Activated naive CD8-positive, alpha-beta T cell (primary cell): ENCODE data around the gene RBCK1.
A peak's percentile ranks its signal among the peaks of the same experiment; 100 is the strongest.
"Not testable (repeated sequence)": the region's sequence is repeated elsewhere in the genome, so short reads cannot be mapped to it uniquely, and the experiment has no call there.

Experiments used
- H3K27ac Mint-ChIP-seq: one replicate; pipeline ENCODE4 v1.8.0; 2021; ENCODE audit warnings: mixed read lengths
- H3K27me3 Mint-ChIP-seq: one replicate; pipeline ENCODE4 v1.8.0; 2021; ENCODE audit warnings: mixed read lengths
- H3K36me3 Mint-ChIP-seq: one replicate; pipeline ENCODE4 v1.8.0; 2021; ENCODE audit warnings: mixed read lengths
- H3K4me1 Mint-ChIP-seq: one replicate; pipeline ENCODE4 v1.8.0; 2021; ENCODE audit warnings: low read depth, mixed read lengths
- H3K4me3 Mint-ChIP-seq: one replicate; pipeline ENCODE4 v1.8.0; 2021; ENCODE audit warnings: mild to moderate bottlenecking, mixed read lengths
- H3K9me3 Mint-ChIP-seq: one replicate; pipeline ENCODE4 v1.8.0; 2021; ENCODE audit warnings: low read depth, mixed read lengths

RBCK1 gene

DNA sequence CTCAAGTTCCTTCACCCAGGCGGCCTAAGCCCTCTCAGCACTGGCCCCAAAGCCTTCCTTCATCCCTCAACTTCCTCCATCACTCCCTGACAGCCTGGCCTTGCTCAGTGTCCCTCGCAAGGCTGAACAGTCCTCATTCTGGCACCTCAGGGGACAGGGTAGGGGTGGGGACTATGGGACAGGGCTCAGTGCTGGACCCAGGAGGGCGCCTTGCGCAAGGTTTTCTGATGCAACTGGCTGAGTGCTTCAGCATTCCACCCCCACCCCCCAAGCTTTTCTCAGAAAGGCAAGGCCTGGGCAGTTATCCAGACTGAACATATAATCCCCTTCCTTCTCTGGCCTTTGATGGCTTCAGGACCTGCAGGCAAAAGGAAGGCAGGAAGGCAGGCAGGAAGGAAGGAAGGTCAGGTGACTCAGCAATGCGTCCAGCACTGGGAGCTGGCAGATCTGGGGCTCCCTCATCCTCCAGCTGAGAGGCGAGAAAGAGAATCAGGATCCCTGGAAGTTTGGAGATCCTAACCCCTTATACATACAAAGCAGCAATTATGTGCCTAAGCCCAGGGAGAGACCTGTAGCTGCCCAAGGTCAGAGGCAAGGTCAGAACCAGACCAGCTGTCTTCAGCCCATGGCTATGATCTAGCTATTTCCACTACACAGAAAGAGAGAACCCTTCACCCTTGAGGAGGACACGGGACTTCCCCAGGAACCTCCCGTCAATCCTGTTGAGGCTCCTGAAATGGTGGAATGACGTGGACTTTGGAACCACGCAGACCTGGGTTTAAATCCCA, 36.1 kb upstream of the RBCK1 start:
- Mint-ChIP-seq H3K4me1 (peaks cover 6% of the 10 kb centered on the region), H3K36me3 (no peaks in the 10 kb centered on the region), H3K4me3 (no peak overlapping the region), H3K27ac (no peak overlapping the region), H3K27me3 (no peaks in the 10 kb centered on the region), H3K9me3 (no peaks in the 10 kb centered on the region)

DNA sequence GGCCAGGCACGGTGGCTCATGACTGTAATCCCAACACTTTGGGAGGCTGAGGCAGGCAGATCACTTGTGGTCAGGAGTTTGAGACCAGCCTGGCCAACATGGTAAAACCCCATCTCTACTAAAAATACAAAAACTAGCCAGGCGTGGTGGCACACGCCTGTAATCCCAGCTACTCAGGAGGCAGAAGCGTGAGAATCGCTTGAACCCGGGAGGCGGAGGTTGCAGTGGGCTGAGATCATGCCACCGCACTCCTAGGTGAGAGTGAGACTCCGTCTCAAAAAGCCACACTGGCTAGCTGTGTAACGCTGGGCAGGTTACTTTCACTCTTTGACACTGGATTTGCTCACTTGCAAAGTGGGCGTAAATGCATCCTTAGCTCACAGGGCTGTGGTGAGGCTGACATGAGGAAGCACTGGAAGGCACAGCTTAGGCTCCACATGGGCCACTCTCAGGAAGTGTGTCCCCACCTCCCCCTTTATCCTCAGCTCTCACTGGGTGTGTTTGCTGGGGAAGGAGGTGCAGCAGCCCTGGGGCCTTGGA, 35.5 kb upstream of the RBCK1 start:
- not testable (repeated sequence) for H3K27ac Mint-ChIP-seq, H3K9me3 Mint-ChIP-seq, H3K36me3 Mint-ChIP-seq, H3K4me1 Mint-ChIP-seq, H3K27me3 Mint-ChIP-seq, H3K4me3 Mint-ChIP-seq

DNA sequence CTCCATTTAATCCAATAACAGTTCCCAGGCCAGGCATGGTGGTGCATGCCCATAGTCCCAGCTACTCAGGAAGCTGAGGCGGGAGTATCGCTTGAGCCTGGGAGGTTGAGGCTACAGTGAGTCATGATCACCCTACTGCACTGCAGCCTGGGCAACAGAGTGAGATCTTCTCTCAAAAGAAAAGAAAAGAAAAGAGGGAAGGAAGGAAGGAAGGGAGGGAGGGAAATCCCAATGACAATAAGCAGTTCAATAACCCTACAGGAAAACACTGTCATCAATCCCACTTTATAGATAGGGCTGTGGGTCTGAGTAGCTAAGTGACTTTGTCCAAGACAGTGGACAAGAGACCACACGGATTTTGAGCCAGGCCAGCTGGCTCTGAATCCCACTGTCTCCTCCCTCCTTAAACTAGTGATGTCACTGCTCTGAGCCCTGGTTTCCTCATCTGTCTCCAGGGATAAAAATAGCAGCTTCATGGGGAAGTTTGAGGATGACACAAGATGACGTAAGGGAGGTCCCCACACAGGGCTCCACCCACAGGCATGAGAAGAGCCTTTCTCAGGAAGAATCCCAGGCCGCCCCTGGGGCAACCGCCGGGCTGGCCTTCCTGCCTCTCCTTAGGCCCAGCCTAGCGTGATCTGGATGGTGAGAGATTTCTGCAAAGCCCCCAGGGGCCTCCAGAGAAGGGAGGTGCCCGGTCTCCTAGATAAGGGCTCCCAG, 34.8 kb upstream of the RBCK1 start:
- Mint-ChIP-seq H3K27ac (no peak overlapping the region), H3K4me1 (peaks cover 1% of the 10 kb centered on the region), H3K4me3 (no peak overlapping the region)

DNA sequence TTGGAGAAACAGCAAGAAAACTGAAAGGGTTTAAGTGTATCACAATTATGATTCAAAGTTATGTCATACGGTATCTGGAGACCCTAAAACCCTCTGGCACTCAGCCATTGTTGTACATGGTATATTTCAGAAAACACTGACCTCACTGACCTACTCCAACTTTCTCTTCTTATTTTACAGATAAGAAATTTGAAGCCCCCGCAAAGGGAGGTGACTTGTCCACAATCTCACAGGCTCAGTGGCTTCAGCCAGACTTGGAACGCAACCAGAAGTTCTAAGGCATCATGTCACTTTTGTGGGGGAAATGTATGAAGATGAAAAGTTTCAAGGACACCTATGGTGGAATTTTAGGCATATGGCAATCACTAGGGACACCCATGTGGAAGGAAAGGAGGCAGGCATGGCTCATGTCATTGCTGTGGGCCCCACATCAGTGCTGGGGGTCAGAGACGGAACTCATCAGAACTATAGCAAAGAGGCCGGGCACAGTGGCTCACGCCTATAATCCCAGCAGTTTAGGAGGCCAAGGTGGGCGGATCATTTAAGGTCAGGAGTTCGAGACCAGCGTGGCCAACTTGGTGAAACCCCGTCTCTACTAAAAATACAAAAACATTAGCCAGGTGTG, 32.7 kb upstream of the RBCK1 start:
- Mint-ChIP-seq H3K4me3 (no peak overlapping the region), H3K36me3 (no peaks in the 10 kb centered on the region), H3K27ac (no peak overlapping the region), H3K9me3 (no peaks in the 10 kb centered on the region), H3K4me1 (peaks cover 1% of the 10 kb centered on the region), H3K27me3 (no peaks in the 10 kb centered on the region)

More for the DNA sequence above, 34.8 kb upstream of the RBCK1 start:
- no peaks in the 10 kb centered on the region for H3K36me3 Mint-ChIP-seq
- no peaks in the 10 kb centered on the region for H3K27me3 Mint-ChIP-seq
- H3K9me3 Mint-ChIP-seq: no peaks in the 10 kb centered on the region

DNA sequence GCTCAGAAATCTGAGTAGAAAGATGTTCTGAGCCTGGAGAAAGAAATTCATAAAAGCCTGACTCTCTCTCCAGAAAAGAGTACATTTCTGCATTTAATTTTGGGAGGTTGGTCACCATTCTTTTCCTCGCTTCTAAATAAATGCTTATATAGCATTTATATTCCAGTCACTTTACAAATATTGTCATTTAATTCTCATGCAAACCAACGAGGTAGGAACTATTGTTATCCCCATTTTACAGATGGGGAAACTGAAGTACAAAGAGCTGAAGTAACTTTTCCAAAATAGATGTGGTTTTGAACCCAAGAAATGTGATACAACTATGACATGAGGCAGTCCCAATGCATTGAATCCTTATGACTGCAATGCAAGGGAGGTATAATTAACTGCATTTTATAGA, 32.0 kb upstream of the RBCK1 start:
- H3K27me3 Mint-ChIP-seq: no peaks in the 10 kb centered on the region
- H3K36me3 Mint-ChIP-seq: no peaks in the 10 kb centered on the region
- peaks cover 1% of the 10 kb centered on the region for H3K4me1 Mint-ChIP-seq
- no peak overlapping the region for H3K4me3 Mint-ChIP-seq
- H3K9me3 Mint-ChIP-seq: no peaks in the 10 kb centered on the region
- no peak overlapping the region for H3K27ac Mint-ChIP-seq

DNA sequence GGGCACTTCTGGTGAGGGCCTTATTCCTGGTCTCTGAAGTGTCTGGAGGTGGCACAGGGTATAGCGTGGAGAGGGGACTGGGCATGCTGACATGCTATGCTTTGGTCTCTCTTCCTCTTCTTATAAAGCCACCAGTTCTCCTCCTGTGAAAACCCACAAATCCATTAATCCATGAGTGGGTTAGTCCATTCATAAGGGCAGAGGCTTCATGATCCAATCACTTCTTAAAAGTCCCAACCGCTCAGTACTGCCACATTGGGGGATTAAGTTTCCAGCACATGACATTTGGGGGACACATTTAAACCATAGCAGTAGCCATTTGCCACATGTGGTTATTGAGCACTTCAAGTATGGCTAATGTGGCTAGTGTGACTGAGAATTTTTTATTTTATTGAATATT, 31.3 kb upstream of the RBCK1 start:
- no peak overlapping the region for H3K27ac Mint-ChIP-seq
- H3K4me3 Mint-ChIP-seq: no peak overlapping the region
- H3K27me3 Mint-ChIP-seq: no peaks in the 10 kb centered on the region

DNA sequence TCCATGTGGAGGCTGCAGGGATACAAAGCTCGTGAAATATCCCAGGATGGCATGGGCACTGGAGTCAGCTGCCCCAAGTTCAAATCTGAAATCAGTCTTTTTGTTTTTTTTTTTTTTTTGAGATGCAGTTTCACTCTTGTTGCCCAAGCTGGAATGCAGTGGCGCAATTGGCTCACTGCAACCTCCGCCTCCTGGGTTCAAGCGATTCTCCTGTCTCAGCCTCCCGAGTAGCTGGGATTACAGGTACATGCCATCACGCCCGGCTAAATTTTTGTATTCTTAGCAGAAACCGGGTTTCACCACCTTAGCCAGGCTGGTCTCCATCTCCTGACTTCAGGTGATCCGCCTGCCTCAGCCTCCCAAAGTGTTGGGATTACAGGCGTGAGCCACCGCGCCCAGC, 30.5 kb upstream of the RBCK1 start:
- H3K4me1 Mint-ChIP-seq, H3K27me3 Mint-ChIP-seq, H3K27ac Mint-ChIP-seq, H3K4me3 Mint-ChIP-seq, H3K36me3 Mint-ChIP-seq, H3K9me3 Mint-ChIP-seq: not testable (repeated sequence)

More for the DNA sequence above, 31.3 kb upstream of the RBCK1 start:
- H3K9me3 Mint-ChIP-seq: no peaks in the 10 kb centered on the region
- peaks cover 1% of the 10 kb centered on the region for H3K4me1 Mint-ChIP-seq
- H3K36me3 Mint-ChIP-seq: no peaks in the 10 kb centered on the region

DNA sequence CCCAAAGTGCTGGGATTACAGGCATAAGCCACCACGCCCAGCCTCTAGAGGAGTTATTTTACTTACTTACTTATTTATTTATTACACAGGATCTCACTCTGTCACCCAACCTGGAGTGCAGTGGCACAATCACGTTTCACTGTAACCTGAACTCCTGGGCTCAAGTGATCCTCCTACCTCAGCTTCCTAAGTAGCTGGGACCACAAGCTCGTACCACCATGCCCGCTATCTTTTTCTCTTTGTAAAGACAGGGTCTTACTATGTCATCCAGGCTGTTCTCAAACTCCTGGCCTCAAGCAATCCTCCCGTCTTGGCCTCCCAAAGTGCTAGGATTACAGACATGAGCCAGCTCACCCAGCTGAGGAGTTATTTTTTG, 29.1 kb upstream of the RBCK1 start:
- Mint-ChIP-seq H3K27ac (no peak overlapping the region), H3K27me3 (no peaks in the 10 kb centered on the region), H3K4me1 (peaks cover 9% of the 10 kb centered on the region), H3K4me3 (peak overlapping the region; percentile 91), H3K9me3 (no peaks in the 10 kb centered on the region), H3K36me3 (no peaks in the 10 kb centered on the region)

DNA sequence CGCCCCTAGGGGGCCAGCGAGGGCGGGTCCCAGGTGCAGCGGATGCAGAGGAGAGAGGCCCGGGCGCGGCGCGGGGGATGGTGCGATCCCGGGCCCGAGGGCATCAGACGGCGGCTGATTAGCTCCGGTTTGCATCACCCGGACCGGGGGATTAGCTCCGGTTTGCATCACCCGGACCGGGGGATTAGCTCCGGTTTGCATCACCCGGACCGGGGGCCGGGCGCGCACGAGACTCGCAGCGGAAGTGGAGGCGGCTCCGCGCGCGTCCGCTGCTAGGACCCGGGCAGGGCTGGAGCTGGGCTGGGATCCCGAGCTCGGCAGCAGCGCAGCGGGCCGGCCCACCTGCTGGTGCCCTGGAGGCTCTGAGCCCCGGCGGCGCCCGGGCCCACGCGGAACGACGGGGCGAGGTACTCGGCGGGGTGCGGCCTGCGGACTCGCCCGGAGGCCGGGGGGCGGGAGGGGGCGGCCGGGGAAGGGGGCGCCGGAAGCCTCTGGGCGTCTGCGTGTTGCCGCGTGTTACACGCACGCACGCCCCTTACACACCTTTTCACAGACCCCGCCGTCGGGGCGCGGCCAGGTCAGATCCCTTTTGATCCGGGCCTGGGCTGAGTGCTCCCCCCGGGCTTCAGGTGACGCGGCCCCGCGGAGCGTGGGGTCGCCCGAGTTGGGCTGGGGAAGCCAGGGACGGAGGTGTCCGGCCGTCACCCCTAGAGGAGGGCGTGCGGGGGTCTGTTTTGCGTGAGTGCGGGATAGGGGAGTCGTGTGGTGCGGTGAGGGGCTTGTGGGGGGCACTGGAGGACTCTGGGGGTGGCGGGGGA, 27.1 kb upstream of the RBCK1 start:
- Mint-ChIP-seq H3K27me3 (no peaks in the 10 kb centered on the region), H3K4me3 (peak overlapping the region; percentile 91), H3K36me3 (peaks cover under 1% of the 10 kb centered on the region), H3K4me1 (peaks cover 13% of the 10 kb centered on the region), H3K9me3 (no peaks in the 10 kb centered on the region), H3K27ac (peak overlapping the region; percentile 79)

DNA sequence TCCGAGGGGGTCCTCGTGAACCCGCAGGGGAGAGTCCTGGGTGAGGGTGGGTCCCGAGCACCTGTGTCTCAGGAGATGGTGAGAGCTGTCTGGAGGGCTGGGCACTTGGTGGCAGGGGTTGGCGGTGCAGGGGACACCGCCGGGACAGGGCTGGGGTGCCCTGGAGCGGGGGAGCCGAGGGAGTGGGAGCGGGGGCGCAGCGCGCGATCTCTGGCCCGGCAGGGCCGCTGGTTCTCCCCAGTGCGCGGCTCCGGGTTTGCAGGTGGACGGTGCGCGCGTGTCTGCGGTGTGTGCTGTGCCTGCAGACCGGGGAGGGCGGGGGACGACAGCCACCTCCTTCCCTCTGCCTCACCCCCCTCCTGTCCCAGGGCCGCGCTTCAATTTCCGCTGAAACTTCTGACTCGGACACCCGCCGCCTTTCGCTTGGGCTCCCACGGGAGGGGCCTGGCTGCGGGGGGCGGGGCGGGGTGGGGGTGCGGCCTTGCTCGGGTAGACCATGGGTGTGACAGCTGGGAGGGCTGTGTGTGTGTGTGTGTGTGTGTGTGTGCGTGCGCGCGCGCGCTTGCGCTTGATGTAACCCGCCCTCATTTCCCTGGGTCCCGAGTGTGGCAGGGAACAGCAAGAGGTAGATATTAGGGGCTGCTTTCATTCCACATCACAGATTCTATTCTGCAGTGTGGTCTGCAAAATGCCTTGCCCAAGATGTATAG, 26.4 kb upstream of the RBCK1 start:
- Mint-ChIP-seq H3K36me3 (peaks cover 2% of the 10 kb centered on the region), H3K27ac (peak overlapping the region; percentile 61), H3K4me3 (peak overlapping the region; percentile 82), H3K9me3 (no peaks in the 10 kb centered on the region), H3K27me3 (no peaks in the 10 kb centered on the region), H3K4me1 (peaks cover 13% of the 10 kb centered on the region)

DNA sequence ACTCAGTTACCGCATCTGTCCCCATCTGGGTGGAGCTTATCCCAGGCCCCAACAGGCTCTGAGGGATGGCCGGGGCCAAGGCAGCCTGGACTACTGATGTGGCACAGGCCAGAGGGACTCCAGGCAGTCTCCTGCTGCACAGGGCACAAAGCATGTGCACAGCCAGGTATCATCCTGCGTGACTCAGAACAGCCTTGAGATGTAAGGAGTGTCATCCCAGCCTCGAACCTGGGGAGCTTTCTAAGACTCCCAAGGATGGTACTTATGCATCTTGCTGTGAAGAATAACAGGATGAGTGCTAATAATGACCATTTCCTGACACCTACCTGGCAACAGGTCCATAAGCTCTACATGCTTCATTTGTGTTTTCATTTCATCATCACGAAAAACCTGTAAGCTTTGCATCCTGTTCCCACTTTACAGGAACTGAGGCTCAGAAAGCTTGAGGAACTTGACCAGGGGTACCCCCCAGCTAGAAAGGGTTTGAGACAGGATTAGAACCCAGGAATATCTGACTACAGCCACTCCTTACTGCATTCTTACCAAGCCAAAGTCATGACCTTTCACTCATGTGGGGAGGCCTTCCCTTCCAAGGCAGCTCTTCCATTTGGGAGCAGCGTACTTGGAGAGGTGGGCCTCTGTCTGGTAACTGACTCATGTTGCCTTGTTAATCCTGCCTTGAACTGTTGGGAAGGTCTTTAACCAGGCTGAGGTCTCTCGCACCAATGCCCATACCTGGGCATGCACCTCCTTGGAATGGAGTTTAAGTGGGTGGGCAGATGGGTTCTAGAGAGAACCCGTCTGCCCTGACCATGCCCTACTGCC, 25.6 kb upstream of the RBCK1 start:
- H3K4me1 Mint-ChIP-seq: peaks cover 13% of the 10 kb centered on the region

DNA sequence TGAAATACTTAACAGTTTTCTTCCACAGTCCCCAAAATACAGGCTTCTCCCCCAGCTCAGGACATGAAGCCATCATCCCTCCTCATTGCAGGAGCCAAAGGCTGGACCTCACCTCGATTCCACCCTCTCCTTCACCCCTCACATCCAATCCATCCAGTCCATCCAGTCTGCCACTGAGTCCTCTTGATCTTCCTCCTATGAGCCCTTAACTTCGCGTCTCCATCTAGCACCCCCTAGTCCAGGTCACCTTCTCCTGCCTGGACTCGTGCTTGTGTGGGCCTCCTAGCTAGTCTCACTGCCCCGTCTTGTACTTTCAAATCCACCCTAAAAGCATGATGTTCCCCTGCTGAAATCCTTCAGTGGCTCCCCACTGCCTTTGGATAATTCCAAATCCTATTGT, 24.2 kb upstream of the RBCK1 start:
- no peaks in the 10 kb centered on the region for H3K9me3 Mint-ChIP-seq
- no peak overlapping the region for H3K27ac Mint-ChIP-seq
- peaks cover 13% of the 10 kb centered on the region for H3K4me1 Mint-ChIP-seq
- H3K4me3 Mint-ChIP-seq: peak overlapping the region; percentile 0
- no peaks in the 10 kb centered on the region for H3K27me3 Mint-ChIP-seq
- peaks cover 2% of the 10 kb centered on the region for H3K36me3 Mint-ChIP-seq

More for the DNA sequence above, 25.6 kb upstream of the RBCK1 start:
- H3K36me3 Mint-ChIP-seq: peaks cover 2% of the 10 kb centered on the region
- no peaks in the 10 kb centered on the region for H3K27me3 Mint-ChIP-seq
- peak overlapping the region; percentile 82 for H3K4me3 Mint-ChIP-seq
- no peak overlapping the region for H3K27ac Mint-ChIP-seq
- no peaks in the 10 kb centered on the region for H3K9me3 Mint-ChIP-seq

DNA sequence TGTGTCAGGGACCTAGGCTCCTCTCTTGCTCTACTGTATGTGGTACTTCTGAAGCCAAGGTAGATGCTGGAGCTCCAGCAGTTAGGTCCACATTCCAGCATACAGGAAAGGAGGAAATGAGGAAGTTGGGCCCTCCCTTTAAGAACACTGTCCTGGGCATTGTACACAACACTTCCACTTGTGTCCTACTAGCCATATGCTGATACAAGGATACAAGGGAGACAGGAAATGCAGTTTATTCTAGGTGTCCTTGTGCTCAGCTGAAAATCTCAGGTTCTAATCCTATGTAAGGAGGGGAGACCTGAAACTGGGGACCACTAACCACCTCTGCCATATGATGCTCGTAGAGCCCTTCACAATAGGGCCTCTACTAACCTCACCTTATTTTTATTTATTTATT, 23.4 kb upstream of the RBCK1 start:
- peaks cover 13% of the 10 kb centered on the region for H3K4me1 Mint-ChIP-seq
- no peak overlapping the region for H3K4me3 Mint-ChIP-seq
- no peaks in the 10 kb centered on the region for H3K27me3 Mint-ChIP-seq
- H3K9me3 Mint-ChIP-seq: no peaks in the 10 kb centered on the region
- H3K27ac Mint-ChIP-seq: no peak overlapping the region
- H3K36me3 Mint-ChIP-seq: peaks cover 2% of the 10 kb centered on the region
